ENCODE data around the gene UBR2. TPM values are rescaled to one million over a fixed set of nuclear protein-coding genes. Genes with fewer than 3 reads are reported as not detected.

The UBR2 gene
- total RNA-seq, 1 donor from 2014 or later = 20.9 TPM

DNA sequence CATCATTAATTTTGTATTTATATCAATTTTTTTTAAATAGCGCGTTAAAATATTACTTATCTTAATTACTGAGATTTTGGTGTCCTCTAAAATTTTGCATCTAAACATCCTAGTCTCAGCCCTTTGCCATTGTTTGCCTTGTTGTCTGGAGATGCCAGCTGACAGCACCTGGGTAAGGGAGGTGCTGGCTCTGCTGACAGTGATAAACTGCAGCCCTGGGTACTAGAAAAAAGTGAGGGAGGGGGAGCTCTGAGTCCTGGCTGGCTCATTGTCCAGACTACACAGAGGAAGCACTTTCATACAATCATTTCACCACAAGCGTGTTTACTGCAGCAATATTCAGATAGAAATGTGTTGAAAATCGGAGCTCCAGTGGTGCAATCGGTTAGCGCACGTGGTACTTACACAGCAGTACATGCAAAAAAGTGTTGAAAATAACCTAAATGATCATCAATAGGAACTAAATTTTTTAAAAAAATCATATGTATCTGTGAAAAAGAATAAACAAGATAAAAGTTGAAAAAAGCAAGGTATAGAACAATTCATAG, 18.5 kb upstream of the UBR2 start:
- H3K36me3 Mint-ChIP-seq (ENCODE audit: low read depth) = no peaks in the 10 kb centered on the region
- DNase-seq (ENCODE audit: low spot score) = no peak
- no peaks in the 10 kb centered on the region for H3K27me3 Mint-ChIP-seq (ENCODE audit: low read depth)
- H3K4me1 Mint-ChIP-seq (ENCODE audit: low read depth) = peaks cover 14% of the 10 kb centered on the region
- H3K9me3 Mint-ChIP-seq (ENCODE audit: low read depth) = no peaks in the 10 kb centered on the region
- no peak overlapping the region for H3K27ac Mint-ChIP-seq (ENCODE audit: unreplicated experiment)
- TF ChIP-seq CTCF (IDR thresholded peaks at IDR 0.05) = no peak
- no peak overlapping the region for H3K4me3 Mint-ChIP-seq (ENCODE audit: unreplicated experiment)

GRCh38 chr6:42547407-42548329, 16.2 kb upstream of the UBR2 start:
- peak; percentile 100 for TF ChIP-seq CTCF (IDR thresholded peaks at IDR 0.05)
- Mint-ChIP-seq H3K27ac (ENCODE audit: unreplicated experiment) (peak overlapping the region; percentile 84), H3K4me3 (ENCODE audit: unreplicated experiment) (peak overlapping the region; percentile 84), H3K27me3 (ENCODE audit: low read depth) (no peaks in the 10 kb centered on the region), H3K4me1 (ENCODE audit: low read depth) (peaks cover 15% of the 10 kb centered on the region), H3K9me3 (ENCODE audit: low read depth) (no peaks in the 10 kb centered on the region), H3K36me3 (ENCODE audit: low read depth) (no peaks in the 10 kb centered on the region)
- DNase-seq (ENCODE audit: low spot score) = no peak

GRCh38 chr6:42550277-42550676, 13.6 kb upstream of the UBR2 start:
- Mint-ChIP-seq H3K27me3 (ENCODE audit: low read depth) (no peaks in the 10 kb centered on the region), H3K27ac (ENCODE audit: unreplicated experiment) (peak overlapping the region; percentile 33), H3K4me3 (ENCODE audit: unreplicated experiment) (no peak overlapping the region), H3K9me3 (ENCODE audit: low read depth) (no peaks in the 10 kb centered on the region), H3K36me3 (ENCODE audit: low read depth) (no peaks in the 10 kb centered on the region), H3K4me1 (ENCODE audit: low read depth) (peaks cover 15% of the 10 kb centered on the region)
- no peak for TF ChIP-seq CTCF (IDR thresholded peaks at IDR 0.05)
- DNase-seq (ENCODE audit: low spot score) = no peak

DNA sequence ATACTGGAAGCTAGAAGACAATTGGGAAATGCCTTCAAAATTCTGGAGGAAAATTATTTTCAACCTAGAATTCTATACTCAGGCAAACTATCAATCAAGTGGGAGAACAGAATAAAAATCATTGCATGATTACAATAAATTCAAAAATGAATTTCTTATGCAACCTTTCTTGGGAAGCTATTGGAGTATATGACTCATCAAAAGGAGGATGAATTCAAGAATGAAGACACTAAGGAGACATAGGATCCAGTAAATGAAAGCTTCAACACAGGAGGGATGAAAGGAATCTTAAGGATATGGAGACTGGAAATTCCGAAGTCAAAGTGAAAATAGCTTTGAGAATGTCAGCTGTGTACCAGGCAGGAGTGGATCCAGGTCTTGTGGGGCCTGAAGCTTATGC, 12.6 kb upstream of the UBR2 start:
- no peaks in the 10 kb centered on the region for H3K36me3 Mint-ChIP-seq (ENCODE audit: low read depth)
- peaks cover 15% of the 10 kb centered on the region for H3K4me1 Mint-ChIP-seq (ENCODE audit: low read depth)
- H3K9me3 Mint-ChIP-seq (ENCODE audit: low read depth) = no peaks in the 10 kb centered on the region
- no peak overlapping the region for H3K27ac Mint-ChIP-seq (ENCODE audit: unreplicated experiment)
- DNase-seq (ENCODE audit: low spot score) = no peak
- TF ChIP-seq CTCF (IDR thresholded peaks at IDR 0.05) = no peak
- H3K4me3 Mint-ChIP-seq (ENCODE audit: unreplicated experiment) = no peak overlapping the region
- H3K27me3 Mint-ChIP-seq (ENCODE audit: low read depth) = no peaks in the 10 kb centered on the region

GRCh38 chr6:42552380-42552779, 11.4 kb upstream of the UBR2 start:
- no peaks in the 10 kb centered on the region for H3K9me3 Mint-ChIP-seq (ENCODE audit: low read depth)
- TF ChIP-seq CTCF (IDR thresholded peaks at IDR 0.05) = no peak
- H3K4me1 Mint-ChIP-seq (ENCODE audit: low read depth) = peaks cover 10% of the 10 kb centered on the region
- no peaks in the 10 kb centered on the region for H3K27me3 Mint-ChIP-seq (ENCODE audit: low read depth)
- no peak overlapping the region for H3K4me3 Mint-ChIP-seq (ENCODE audit: unreplicated experiment)
- no peak overlapping the region for H3K27ac Mint-ChIP-seq (ENCODE audit: unreplicated experiment)
- no peak for DNase-seq (ENCODE audit: low spot score)
- H3K36me3 Mint-ChIP-seq (ENCODE audit: low read depth) = no peaks in the 10 kb centered on the region

Data from chondrocyte (in vitro differentiated cells).